Activated CD4-positive, alpha-beta T cell treated with anti-CD3 and anti-CD28 coated beads for 36 hours (primary cell): ENCODE measurements around the gene ALX4. TPM values are rescaled to one million over a fixed set of nuclear protein-coding genes. Genes with fewer than 3 reads are reported as not detected.

Experiments used
- ATAC-seq: fragments of 200-7000 bp; cut with Tn5 transposase; one replicate; pipeline ENCODE4 v1.10.0; 2021; ENCODE audit warnings: mild to moderate bottlenecking, moderate library complexity
- CTCF ChIA-PET: fragments of 350-600 bp; sonication (Branson Sonifier 250); formaldehyde crosslinking; loops from one replicate; lab custom pipeline; 2021; ENCODE audit warnings: antibody characterized with exemption; lab: Charles Lee
- POLR2A ChIA-PET: fragments of 350-600 bp; sonication (Branson Sonifier 250); formaldehyde crosslinking; loops from one replicate; lab custom pipeline; 2021; ENCODE audit warnings: antibody characterized with exemption, inconsistent platforms; lab: Charles Lee
- DNase-seq: peaks from one replicate; pipeline ENCODE4 v3.0.0-alpha.2; 2020
- H3K27ac Mint-ChIP-seq: one replicate; pipeline ENCODE4 v1.8.0; 2021; ENCODE audit warnings: mixed read lengths
- H3K27me3 Mint-ChIP-seq: one replicate; pipeline ENCODE4 v1.8.0; 2021; ENCODE audit warnings: mixed read lengths
- H3K36me3 Mint-ChIP-seq: one replicate; pipeline ENCODE4 v1.8.0; 2021; ENCODE audit warnings: low read depth, mixed read lengths
- H3K4me1 Mint-ChIP-seq: one replicate; pipeline ENCODE4 v1.8.0; 2021; ENCODE audit warnings: mixed read lengths
- H3K4me3 Mint-ChIP-seq: one replicate; pipeline ENCODE4 v1.8.0; 2021; ENCODE audit warnings: mild to moderate bottlenecking, moderate library complexity, mixed read lengths
- H3K9me3 Mint-ChIP-seq: one replicate; pipeline ENCODE4 v1.8.0; 2021; ENCODE audit warnings: low read depth, mixed read lengths
- intact Hi-C, 2 experiments: fragments of 100-400 bp; cut with DNase I in 1 of 2; cut with micrococcal nuclease in 1 of 2; formaldehyde crosslinking; loops; one replicate each; pipeline versions ENCODE4 v1.14.2 to v1.15.1; 2022 to 2024; cut with DNase I, micrococcal nuclease
- total RNA-seq, 2 experiments: library from RNA; stranded (reverse); gene quantifications; one replicate each; pipeline ENCODE4 v1.2.3, GENCODE V29; 2021

The ALX4 gene
- total RNA-seq, 2 experiments from 2014 or later = not detected

GRCh38 chr11:44274404-44274803 lies 35.5 kb downstream of the ALX4 start:
- no peaks in the 10 kb centered on the region for H3K4me1 Mint-ChIP-seq
- DNase-seq = no peak
- H3K36me3 Mint-ChIP-seq = no peaks in the 10 kb centered on the region
- H3K4me3 Mint-ChIP-seq = no peak overlapping the region
- no peak overlapping the region for H3K27ac Mint-ChIP-seq
- ChIA-PET CTCF (no interaction called here), POLR2A (no interaction called here)
- H3K9me3 Mint-ChIP-seq = no peaks in the 10 kb centered on the region
- ATAC-seq = no peak
- intact Hi-C loops = no loop called here
- H3K27me3 Mint-ChIP-seq = peaks cover 4% of the 10 kb centered on the region

- Mint-ChIP-seq H3K27ac (no peak overlapping the region), H3K27me3 (peaks cover 4% of the 10 kb centered on the region), H3K36me3 (no peaks in the 10 kb centered on the region), H3K4me1 (no peaks in the 10 kb centered on the region), H3K9me3 (no peaks in the 10 kb centered on the region), H3K4me3 (no peak overlapping the region)
- ATAC-seq (no peak), DNase-seq (no peak)
- CTCF ChIA-PET = interaction anchor here (0.6 kb wide), 1 partner anchor 160 kb away, joined by 3 read pairs; no protein-coding TSS in a partner anchor
- POLR2A ChIA-PET = no interaction called here
- intact Hi-C loops = no loop called here
These were observed 38.7 kb downstream of the ALX4 start for GRCh38 chr11:44271286-44271685.

GRCh38 chr11:44270403-44271273 lies 39.3 kb downstream of the ALX4 start:
- DNase-seq (no peak), ATAC-seq (no peak)
- no peaks in the 10 kb centered on the region for H3K9me3 Mint-ChIP-seq
- intact Hi-C loops = no loop called here
- no peaks in the 10 kb centered on the region for H3K36me3 Mint-ChIP-seq
- no peak overlapping the region for H3K27ac Mint-ChIP-seq
- ChIA-PET POLR2A (no interaction called here), CTCF (no interaction called here)
- H3K27me3 Mint-ChIP-seq = peaks cover 4% of the 10 kb centered on the region
- H3K4me3 Mint-ChIP-seq = no peak overlapping the region
- no peaks in the 10 kb centered on the region for H3K4me1 Mint-ChIP-seq

GRCh38 chr11:44269369-44270351 lies 40.3 kb downstream of the ALX4 start:
- POLR2A ChIA-PET = no interaction called here
- no peak overlapping the region for H3K27ac Mint-ChIP-seq
- no peak for ATAC-seq
- intact Hi-C loops = no loop called here
- no peak overlapping the region for H3K4me3 Mint-ChIP-seq
- no peaks in the 10 kb centered on the region for H3K36me3 Mint-ChIP-seq
- no peaks in the 10 kb centered on the region for H3K4me1 Mint-ChIP-seq
- CTCF ChIA-PET = interaction anchor here (0.6 kb wide), 1 partner anchor 1103 kb away, joined by 3 read pairs; no protein-coding TSS in a partner anchor
- peaks cover 4% of the 10 kb centered on the region for H3K27me3 Mint-ChIP-seq
- H3K9me3 Mint-ChIP-seq = no peaks in the 10 kb centered on the region
- no peak for DNase-seq

- ATAC-seq (no peak), DNase-seq (no peak)
- Mint-ChIP-seq H3K4me3 (no peak overlapping the region), H3K4me1 (no peaks in the 10 kb centered on the region), H3K27ac (no peak overlapping the region), H3K9me3 (no peaks in the 10 kb centered on the region), H3K36me3 (no peaks in the 10 kb centered on the region), H3K27me3 (peaks cover 4% of the 10 kb centered on the region)
- intact Hi-C loops = no loop called here
- ChIA-PET POLR2A (no interaction called here), CTCF (interaction anchor here (0.6 kb wide), 1 partner anchor 348 kb away, joined by 3 read pairs; no protein-coding TSS in a partner anchor)
These were observed 41.3 kb downstream of the ALX4 start for GRCh38 chr11:44268614-44269080.

- ChIA-PET POLR2A (no interaction called here), CTCF (interaction anchor here (0.6 to 1.3 kb wide), 3 partner anchors 19 to 349 kb away, joined by 3 to 5 read pairs (median 3); no protein-coding TSS in a partner anchor)
- Mint-ChIP-seq H3K4me1 (no peaks in the 10 kb centered on the region), H3K27ac (no peak overlapping the region), H3K36me3 (no peaks in the 10 kb centered on the region), H3K4me3 (no peak overlapping the region), H3K9me3 (no peaks in the 10 kb centered on the region), H3K27me3 (peaks cover 4% of the 10 kb centered on the region)
- ATAC-seq = no peak
- no peak for DNase-seq
- intact Hi-C loops = no loop called here
These were observed 42.0 kb downstream of the ALX4 start for GRCh38 chr11:44267750-44268613.

- no peak overlapping the region for H3K27ac Mint-ChIP-seq
These were observed 42.8 kb downstream of the ALX4 start for GRCh38 chr11:44267006-44267749.

GRCh38 chr11:44266056-44266780 lies 43.7 kb downstream of the ALX4 start:
- Mint-ChIP-seq H3K4me1 (no peaks in the 10 kb centered on the region), H3K9me3 (no peaks in the 10 kb centered on the region), H3K27ac (no peak overlapping the region), H3K4me3 (no peak overlapping the region), H3K27me3 (no peaks in the 10 kb centered on the region), H3K36me3 (no peaks in the 10 kb centered on the region)
- ATAC-seq = no peak
- ChIA-PET CTCF (interaction anchor here (1.1 kb wide), 1 partner anchor 8 kb away, joined by 5 read pairs; no protein-coding TSS in a partner anchor), POLR2A (no interaction called here)
- DNase-seq = no peak
- intact Hi-C loops = no loop called here

More at GRCh38 chr11:44267006-44267749, 42.8 kb downstream of the ALX4 start:
- Mint-ChIP-seq H3K4me1 (no peaks in the 10 kb centered on the region), H3K9me3 (no peaks in the 10 kb centered on the region), H3K27me3 (peaks cover 4% of the 10 kb centered on the region), H3K4me3 (no peak overlapping the region), H3K36me3 (no peaks in the 10 kb centered on the region)
- no peak for ATAC-seq
- POLR2A ChIA-PET = interaction anchor here (0.6 kb wide), 1 partner anchor 9 kb away, joined by 3 read pairs; no protein-coding TSS in a partner anchor
- no peak for DNase-seq
- intact Hi-C loops = no loop called here
- CTCF ChIA-PET = interaction anchor here (0.6 to 1.3 kb wide), 4 partner anchors 9 to 170 kb away, joined by 3 to 5 read pairs (median 4); no protein-coding TSS in a partner anchor

GRCh38 chr11:44264761-44265160 lies 45.2 kb downstream of the ALX4 start:
- POLR2A ChIA-PET = no interaction called here

GRCh38 chr11:44264438-44264749 lies 45.5 kb downstream of the ALX4 start:
- Mint-ChIP-seq H3K4me3 (no peak overlapping the region), H3K4me1 (no peaks in the 10 kb centered on the region), H3K36me3 (no peaks in the 10 kb centered on the region), H3K27me3 (no peaks in the 10 kb centered on the region), H3K27ac (no peak overlapping the region), H3K9me3 (no peaks in the 10 kb centered on the region)
- ATAC-seq (no peak), DNase-seq (no peak)
- CTCF ChIA-PET = no interaction called here
- POLR2A ChIA-PET = no interaction called here
- intact Hi-C loops = no loop called here

More at GRCh38 chr11:44264761-44265160, 45.2 kb downstream of the ALX4 start:
- Mint-ChIP-seq H3K4me1 (no peaks in the 10 kb centered on the region), H3K27ac (no peak overlapping the region), H3K4me3 (no peak overlapping the region), H3K9me3 (no peaks in the 10 kb centered on the region), H3K27me3 (no peaks in the 10 kb centered on the region), H3K36me3 (no peaks in the 10 kb centered on the region)
- CTCF ChIA-PET = no interaction called here
- DNase-seq = no peak
- intact Hi-C loops = no loop called here
- ATAC-seq = no peak
